ENCODE data around the gene MTRF1L.
A peak's percentile ranks its signal among the peaks of the same experiment; 100 is the strongest.

The MTRF1L gene, protein sequence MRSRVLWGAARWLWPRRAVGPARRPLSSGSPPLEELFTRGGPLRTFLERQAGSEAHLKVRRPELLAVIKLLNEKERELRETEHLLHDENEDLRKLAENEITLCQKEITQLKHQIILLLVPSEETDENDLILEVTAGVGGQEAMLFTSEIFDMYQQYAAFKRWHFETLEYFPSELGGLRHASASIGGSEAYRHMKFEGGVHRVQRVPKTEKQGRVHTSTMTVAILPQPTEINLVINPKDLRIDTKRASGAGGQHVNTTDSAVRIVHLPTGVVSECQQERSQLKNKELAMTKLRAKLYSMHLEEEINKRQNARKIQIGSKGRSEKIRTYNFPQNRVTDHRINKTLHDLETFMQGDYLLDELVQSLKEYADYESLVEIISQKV

DNA sequence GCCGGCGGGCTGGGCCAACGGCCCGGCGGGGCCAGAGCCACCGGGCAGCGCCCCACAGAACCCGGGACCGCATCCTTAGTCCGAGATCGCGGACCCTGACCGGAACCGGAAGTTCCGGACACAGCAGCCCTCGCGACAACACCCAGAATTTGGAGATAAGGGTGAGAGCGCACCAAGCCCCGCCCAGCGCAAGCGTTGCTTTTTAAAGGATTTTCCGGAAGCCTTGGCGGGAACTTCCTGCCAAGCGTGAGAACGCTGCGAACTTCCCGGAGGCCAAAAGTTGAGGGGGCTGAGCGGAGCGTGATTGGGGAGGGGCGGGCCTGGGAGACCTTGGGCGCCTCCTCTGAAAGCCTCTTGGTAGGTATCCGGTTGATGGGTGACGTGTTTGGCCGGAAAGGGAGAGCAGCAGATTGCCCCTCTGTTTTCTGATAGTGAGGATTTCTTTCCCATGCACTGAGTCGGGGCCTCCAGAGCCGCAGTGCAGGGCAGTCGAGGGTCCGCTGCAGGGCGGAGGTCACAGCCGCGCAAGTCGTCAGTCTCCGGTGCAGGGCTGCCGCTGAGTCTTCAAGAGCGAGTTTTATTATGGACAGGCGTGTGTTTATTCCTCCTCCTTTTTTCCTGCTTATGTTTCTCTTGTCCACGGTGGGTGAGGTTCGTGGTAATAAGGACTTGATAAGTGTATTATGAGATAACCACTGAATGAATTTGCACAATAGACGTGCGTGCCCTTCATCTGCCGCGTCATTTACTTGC, at the start of gene MTRF1L:
Gene MTRF1L (minus strand): TSS at position 97 of the 753 bp plus-strand sequence. CDS start 24 bp downstream, at position 73.
- peak; percentile 63 to 84 for DNase-seq

DNA sequence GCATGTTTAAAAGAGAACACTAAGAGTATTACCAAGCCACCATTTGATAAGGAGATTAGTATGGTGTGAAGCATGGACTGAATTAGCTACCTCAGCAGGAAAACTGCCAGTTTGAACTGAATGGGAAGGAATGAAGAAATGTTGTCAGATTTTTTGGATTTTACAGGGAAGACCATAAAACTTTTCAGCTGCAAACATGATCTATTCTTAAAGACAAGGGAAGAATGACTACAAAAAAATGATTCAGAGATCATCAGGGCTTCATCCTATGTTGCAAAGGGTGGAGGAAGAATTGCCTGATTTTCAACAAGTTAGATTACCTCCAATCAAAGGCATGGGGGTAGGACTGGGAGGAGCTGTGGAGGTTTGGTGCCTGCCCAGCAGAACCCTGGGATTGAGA, 49.3 kb upstream of the MTRF1L start:
- DNase-seq = no peak

DNA sequence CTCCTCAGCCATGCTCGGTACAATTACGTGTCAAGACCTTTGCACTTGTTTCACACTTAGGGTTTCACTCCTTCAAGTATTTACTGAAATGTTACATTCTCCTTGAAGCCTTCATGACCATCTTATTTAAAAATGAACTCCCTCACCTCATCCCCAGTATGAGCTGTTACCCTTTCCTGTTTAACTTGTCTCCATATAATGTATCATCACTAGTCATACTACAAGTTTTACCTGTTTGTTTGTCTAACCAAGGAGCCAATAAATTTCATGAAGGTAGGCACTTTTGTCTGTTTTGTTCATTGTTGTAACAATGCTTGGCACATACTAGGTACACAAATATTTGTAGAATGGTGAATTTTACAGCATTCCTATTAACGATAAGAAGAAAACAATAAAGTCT, 46.1 kb upstream of the MTRF1L start:
- DNase-seq = no peak

DNA sequence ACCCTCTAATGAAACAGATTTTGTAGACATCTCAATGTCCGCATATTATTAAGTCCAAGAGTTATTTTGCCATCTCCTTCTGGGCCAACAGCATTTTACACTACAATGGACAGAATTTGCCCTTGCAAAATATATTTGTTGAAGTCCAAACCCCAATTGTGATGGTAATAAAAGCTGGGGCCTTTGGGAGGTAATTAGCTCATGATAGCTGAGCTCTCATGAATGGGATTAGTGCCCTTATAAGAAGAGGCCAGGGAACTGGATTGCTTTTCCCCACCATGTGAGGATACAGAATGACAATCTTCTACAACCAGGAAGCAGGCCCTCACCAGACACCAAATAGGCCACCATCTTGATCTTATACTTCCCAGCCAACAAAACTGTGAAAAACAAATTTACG, 44.9 kb upstream of the MTRF1L start:
- DNase-seq = no peak

DNA sequence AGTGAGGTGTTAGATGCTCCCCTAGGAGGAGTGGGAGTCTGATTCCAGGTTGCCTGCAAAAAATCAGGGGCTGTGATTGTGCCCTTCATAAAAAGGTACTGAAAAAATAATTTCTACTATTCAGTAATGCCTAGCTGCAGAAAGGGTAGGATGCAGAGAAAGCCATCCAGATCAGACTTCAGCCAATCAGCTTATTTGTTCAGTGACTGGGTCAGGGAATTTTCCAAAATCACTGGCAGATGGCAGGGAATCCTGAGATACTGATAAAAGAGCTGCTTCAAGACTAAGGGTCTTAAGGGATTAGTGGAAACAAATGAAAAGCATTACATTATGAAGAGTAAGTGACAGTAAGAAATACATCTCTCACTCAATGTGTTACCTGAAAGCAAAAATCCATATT, 42.8 kb upstream of the MTRF1L start:
- no peak for DNase-seq

DNA sequence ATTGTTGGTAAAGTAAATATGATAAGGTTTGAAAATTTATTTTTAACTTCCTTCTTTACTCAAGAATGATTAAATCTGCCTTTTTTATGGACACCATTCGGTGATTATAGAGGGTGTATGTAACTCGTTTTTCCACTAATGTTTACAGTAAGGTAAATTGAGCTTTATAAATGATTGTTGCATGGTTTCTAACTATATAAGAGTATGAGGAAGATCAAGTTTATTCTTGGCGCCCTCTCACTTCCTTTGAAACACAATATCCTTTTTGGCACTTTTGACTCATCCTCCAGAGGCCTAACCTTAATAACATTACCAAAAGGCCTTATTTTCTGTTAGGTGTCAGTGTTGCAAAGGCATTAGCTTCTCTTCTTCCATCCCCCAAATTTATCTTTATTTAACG, 41.8 kb upstream of the MTRF1L start:
- DNase-seq = no peak

DNA sequence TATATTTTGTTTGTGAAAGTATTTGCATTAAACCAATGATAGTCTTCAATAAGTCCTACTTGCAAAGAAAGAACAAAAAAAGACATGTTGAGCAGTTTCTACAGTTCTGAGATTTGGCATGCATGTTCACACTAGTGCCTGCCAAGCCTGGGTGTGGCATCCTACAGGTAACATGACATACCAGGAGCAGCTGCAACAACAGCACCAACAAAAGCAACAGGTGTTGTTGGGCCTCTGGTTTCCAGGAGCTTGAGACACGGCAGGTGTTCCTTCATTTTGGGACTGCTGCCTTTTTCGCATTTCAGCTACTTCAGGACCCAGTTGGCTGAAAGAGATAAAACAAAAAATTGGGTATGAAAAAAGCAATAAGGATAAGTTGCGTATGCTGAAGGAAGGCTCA, 41.2 kb upstream of the MTRF1L start:
- DNase-seq = no peak

DNA sequence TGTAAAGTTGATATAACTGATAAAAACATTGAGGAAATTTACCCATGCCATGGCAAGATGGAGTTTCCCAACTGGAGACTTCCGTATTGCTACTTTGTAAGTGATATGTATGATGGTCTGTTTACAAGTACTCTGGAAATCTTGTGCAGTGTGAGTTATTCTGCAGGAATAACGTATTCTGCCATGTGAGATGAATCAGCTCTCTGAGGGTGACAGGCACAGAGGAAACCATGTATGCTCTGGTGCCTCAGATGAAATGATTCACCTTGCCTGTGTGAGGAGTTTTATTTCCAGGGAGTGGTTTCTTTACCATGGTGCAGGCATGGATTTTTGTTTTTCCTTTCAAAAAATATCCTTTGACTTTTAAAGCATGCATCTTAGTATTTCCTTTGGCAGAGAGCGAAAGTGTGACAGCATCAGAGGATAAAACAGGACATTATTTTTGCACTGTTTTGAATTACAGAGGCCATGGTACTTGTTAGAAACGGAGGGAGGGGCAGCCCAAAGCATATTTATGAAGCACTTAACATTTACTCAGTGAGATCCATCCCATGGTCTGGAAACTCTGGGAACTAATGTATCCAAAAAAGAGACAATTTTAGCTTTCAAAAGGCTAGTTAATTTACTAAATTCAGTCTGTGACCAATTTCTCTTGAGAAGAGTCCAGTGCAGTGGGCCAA, 36.0 kb upstream of the MTRF1L start:
- no peak for DNase-seq

DNA sequence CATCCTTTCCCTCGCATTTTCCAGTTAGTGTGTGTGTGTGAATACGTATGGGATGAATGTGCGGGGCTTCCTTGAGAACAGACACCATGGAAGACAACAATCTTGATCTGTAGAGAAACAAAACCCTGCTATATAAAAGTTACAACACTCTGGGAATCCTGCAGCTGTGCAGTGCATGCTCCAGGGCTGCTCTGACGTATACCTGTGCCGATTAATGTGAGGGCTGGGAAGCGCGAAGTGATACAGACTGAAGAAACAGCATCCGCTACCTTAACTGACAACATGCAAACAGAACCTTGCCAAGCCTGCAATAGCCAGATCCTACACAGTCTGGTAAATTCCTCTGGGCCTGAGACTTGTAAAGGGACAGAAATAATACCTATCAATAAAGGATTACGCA, 31.6 kb upstream of the MTRF1L start:
- DNase-seq = no peak

DNA sequence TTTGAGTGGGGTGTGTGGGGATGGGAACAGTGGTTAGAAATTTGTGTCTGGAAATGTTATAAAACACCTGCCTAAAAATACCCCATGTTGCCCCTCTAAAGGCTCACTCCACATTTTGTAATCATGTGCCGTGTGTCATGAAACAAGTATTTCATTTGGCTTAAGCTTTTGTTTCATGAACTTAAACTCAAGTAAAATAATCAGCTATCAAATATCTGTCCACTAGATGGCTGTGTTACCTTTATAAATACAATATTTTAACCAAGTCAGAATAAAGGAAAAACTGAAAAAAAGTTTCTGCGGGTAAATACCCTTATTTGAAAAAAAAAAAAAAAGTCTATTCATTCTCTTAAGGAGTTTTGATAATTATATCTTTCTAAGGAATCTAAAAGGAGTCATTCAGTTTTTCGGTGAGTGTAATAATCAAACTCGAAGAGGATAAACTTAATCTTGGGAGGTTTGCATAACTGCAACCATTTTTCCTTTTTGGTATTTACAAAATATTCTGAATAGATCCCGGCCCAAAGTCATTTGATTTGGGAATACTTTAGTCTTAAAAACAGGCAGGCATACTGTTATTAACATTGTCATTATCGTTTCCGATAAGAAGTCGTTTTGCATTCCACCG, 29.9 kb upstream of the MTRF1L start:
- DNase-seq = no peak

DNA sequence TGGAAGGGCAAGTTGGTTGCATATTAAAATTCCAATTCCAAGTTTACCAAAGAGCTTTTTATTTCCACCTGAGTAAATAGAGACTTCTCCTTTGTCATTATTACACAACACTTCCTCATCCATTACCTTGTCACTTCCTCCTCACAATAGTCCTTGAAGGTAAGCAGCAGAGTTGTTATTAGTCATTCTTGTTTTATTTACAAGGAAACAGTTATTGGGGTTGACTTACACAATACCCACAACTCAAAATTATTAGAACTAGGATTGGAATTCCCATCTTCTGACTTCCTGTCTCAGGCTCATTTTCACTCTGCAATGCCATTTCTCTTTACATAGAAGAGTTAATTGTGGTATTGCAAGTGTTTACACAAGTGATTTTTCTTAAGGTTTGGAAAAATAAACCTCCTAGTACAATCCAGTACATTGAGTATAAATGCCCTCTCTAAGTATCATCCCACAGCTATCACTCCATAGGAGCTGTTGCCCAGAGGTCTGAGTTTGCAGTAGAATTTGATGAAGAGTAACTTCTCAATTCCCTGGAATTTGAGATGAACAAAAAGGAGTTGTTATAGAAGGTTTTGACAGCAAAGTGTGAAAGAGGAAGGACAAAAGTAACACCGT, 28.9 kb upstream of the MTRF1L start:
- DNase-seq = no peak

DNA sequence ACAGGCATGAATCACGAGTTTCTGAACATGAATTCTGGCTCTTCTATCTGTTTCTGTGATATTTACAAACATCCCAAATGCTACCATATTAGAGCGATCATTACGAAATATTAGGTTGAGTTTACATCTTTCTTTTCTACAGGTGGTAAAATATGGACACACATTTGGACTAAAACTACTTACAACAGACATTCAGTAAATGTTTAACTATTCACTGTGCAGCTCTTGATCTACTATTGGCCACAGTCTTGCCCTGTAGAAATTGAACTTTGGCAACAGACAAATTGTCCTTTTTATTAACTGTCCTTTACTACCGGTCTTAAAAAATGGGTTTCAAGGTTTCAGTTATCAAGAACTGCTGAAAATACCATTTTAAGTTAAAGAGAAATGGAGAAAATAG, 26.5 kb upstream of the MTRF1L start:
- DNase-seq = no peak

DNA sequence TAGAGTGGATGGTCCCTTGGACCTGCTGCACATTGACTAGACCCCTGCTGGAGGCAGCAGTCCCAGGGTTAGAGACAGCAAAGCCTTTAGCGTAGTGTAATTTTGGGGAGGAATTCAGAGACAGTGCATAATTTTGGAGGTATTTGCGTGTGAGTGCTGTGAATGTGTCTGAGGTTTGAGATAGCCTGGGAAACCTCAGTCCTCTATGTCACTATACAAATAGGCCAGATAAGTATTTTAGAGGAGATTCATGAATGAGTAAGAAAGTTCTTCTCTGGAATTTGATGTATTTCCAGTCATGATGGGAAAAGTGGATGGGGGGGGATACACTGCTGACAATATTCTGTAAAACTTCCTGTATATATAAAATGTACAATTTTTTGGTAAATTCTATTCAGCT, 25.8 kb upstream of the MTRF1L start:
- DNase-seq = no peak

DNA sequence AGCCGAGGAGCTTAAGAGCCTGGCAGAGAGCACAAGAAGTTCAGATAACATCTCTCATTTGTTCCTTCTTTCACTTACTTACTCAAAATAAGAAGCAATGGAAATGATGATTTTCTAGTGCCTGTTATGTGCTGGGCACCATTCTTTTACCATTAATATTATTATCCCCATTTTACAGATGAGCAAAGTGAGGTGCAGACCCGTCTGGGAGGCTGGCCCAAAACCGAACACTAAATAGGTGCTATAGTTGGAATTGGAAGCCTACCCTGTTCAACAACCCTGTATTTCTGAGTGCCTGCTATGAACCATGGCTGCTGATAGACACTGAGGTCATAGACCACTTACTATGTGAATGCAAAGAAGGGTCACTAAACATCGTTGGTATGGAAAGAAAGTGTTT, 25.0 kb upstream of the MTRF1L start:
- DNase-seq = no peak

DNA sequence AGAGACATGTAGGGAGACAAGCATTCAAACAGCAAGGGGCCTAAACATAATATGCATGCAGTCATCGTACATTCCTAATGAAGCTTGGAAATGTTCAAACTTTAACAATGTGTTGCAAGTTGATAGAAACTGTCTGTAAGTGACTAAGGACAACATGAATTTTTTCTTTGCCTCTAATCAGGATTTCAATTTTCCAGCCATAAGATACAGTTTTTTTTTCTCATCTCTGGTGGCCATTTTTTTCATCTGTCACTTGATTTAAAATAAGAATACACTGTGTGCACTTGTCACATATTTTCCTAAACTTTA, 22.2 kb upstream of the MTRF1L start:
- DNase-seq = no peak

DNA sequence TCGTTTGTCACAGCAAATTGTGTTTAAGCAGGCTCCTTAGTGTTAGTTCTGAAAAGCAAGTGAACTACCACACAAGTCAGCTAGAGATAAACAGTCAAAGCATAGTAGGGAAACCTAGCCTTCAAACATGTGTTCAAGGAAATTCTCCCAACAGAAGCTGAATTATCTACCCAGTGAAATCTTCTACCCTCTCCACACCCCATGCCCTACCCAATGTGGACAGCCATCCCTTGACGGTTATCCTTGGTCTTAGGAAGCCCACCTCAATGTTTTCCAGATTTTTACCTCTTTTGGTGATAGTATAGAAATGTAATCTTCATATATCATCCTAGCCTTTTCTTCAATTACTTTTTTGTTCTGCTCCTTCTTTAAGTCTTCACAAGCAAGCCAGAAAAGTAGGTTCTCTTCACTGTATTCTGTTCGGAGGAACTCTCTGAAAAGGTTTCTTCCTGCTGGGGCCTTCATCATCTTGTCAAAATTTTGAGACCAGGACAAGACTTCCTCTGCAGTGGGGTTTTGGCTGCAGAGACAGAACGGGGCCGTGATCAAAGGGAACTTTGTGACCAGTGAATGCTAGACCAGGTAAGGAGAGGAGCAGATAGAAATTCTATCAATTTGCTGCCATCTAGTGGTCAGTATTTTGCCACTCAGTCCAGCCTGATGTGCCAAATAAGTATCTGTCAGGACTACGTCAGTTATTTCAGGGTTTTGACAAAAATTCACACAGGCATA, 21.6 kb upstream of the MTRF1L start:
- DNase-seq = peak in 1 of 2 experiments; percentile 28

DNA sequence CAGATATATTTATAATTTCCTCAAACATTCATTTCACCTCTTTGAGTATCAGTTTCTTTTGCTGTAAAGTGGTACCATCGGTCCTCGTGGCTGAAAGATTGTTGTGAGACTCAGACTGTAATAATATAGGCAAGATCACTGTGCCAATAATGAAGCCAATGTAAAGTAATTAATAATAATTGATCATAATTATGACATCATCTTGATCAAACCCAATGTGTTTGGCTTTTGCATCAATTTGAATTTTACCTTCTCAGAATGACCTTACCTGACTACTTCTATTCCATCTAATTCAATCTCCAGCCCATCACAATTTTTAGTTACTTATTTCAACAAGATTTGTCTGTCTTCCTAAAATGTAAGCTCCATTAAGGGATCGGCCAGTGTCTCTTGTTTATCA, 15.8 kb upstream of the MTRF1L start:
- no peak for DNase-seq

DNA sequence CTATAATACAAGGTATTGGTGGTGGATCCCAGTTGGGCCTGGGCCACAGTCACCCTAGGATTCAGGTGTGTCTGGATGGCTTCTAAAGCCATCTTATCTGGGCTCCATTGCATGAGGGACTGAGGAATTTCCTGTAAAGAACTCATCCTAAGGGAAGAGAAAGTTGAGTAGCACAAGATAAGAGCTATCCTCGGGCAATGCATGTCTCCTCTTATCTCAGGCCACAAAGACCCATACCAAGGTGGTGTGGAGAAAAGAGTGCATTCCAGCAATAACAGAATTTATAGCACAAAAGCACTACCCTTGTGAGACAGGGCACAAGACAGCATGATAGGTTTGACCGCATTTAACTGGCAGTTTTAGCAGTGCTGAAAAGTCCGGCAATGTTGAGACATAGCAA, 14.3 kb upstream of the MTRF1L start:
- no peak for DNase-seq

DNA sequence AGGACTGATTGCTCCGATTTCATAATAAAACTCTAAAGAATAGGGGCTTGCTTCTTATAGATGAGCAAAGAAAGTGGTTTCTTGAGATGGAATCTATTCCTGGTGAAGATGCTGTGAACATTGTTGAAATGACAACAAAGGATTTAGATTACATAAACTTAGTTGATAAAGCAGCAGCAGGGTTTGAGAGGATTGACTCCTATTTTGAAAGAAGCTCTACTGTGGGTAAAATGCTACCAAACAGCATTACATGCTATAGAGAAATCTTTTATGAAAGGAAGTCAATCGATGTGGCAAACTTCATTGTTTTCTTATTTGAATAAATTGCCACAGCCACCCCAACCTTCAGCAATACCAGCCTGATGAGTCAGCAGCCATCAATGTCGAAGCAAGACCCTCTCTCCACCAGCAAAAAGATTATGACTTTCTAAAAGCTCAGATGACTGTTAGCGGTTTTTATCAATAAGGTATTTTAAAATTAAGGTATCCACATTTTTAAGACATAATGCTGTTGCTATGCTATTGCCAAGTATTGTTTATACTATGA, 12.7 kb upstream of the MTRF1L start:
- DNase-seq = no peak

DNA sequence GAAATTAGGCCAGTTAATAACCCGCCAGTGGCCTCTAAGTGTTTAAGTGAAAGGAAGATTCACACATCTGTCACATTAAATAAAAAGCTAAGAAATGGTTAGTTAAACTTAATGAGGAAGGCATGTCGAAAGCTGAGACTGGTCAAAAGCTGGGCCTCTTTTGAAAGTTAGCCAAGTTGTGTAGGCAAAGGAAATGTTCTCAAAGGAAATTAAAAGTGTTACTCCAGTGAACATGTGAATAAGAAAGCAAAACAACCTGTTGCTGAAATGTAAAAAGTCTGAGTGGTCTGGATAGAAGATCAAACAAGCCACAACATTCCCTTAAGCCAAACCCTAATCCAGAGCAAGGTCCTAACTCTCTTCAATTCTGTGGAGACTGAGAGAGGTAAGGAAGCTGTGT, 10.9 kb upstream of the MTRF1L start:
- no peak for DNase-seq

DNA sequence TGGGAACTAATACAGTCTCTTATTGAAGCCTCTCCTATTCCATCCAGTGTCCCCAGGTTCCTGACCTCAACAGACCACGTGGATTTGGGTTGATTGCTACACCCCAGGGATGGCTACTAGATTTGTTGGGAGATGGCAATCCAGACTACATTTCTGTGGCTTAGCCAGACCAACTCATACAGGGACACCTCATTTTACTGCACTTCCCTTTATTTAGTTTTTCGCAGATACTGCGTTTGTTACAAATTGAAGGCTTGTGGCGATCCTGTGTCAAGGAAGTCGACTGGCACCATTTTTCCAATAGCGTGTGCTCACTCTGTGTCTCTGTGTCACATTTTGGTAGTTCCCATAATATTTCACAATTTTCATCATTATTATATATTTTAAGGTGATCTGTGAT, 10.3 kb upstream of the MTRF1L start:
- no peak for DNase-seq

DNA sequence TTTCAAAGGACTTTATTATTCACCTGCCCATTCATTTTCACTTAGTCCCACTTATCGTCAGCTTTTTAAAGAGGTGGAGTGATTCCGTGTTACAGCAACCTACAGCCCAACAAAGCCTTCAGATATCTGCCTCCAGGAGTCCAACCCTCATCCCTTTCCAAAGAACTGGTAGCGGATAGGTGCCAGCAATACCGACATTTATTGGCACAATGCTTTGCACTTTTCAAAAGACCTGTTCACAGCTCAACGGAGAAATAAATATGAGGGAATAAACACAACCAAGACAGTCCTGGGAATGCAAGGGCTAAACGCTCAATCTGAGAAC, 819 bp upstream of the MTRF1L start:
- DNase-seq = no peak
